CD4-positive, alpha-beta T cell treated with Interleukin-17A for 4 hours (primary cell): Measurements from ENCODE around the gene SART1.
A peak's percentile ranks its signal among the peaks of the same experiment; 100 is the strongest.

Source experiments
- DNase-seq: peaks from one replicate; pipeline ENCODE4 v3.0.0-alpha.2; 2020; ENCODE audit warnings: mixed read lengths

The SART1 gene

DNA sequence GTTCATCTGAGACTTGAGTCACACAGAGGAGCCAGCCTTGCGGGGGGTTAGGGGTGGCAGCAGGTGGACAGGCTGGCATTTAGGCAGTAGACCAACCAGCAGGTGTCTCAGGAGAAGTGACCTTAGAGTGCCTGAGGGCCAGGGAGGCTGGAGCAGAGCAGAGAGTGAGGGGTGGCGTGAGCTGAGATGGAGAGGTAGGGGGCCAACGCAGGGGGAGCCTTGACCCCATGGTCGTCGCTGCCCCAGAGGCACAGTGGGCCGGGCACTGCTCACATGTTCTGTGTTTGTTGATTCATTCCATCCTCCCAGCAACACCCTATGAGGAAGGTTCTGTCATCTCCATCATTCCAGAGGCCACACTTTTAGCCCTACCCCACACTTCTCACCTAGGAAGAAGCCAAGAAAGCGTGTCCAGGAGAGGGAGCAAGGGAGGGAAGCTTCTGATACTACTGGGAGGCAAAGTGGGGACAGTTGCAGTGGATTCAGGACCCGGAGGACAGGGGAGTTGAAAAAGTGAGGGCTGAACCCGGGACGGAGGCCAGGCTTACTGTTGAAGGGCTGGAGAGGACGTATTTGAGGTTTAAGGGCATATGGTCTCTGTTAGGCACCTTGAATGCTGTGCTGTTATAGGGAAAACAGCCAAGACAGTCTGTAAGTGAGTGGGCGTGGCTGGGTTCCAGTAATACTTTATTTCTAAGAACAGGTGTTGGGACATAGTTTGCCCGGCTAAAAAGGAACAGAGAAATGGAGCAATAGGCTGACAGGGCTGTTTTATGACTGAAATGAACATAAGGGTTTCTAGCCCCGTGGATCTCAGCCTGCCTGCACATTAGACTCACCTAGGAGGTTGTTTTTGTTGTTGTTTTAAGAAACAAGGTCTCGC lies 7.3 kb downstream of the SART1 start:
- no peak for DNase-seq

- DNase-seq: no peak
Measured at GRCh38 chr11:65972116-65972515, 10.6 kb downstream of the SART1 start.

GRCh38 chr11:65973439-65974110 lies 12.0 kb downstream of the SART1 start:
- no peak for DNase-seq

DNA sequence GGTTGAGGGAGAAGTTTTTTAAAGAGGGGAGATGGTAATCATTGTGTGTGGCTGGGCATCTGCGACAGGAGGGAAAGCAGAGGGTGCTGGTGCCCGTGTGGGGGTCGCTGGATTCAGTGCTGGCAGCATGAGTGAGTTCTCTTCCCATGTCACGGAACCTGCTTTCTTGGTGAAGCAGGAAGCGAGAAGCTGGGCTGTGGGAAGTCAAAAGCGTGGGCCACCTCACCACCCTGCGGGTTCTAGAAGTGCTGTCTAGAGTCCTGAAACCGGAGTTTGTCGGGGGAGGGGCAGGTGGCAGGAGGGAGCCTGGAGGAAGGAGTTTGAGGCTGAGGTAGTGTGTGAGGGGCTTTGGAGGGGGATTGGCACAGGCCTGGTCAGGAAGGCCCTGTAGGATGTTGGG lies 14.2 kb downstream of the SART1 start:
- no peak for DNase-seq

- DNase-seq: no peak
Measured at GRCh38 chr11:65976216-65977176, 15.0 kb downstream of the SART1 start.

GRCh38 chr11:65977621-65978390 lies 16.3 kb downstream of the SART1 start:
- no peak for DNase-seq

GRCh38 chr11:65978391-65979238 lies 17.1 kb downstream of the SART1 start:
- no peak for DNase-seq

GRCh38 chr11:65979261-65979759 lies 17.8 kb downstream of the SART1 start:
- DNase-seq: no peak

- no peak for DNase-seq
Measured at GRCh38 chr11:65981101-65981740, 19.7 kb downstream of the SART1 start.

DNA sequence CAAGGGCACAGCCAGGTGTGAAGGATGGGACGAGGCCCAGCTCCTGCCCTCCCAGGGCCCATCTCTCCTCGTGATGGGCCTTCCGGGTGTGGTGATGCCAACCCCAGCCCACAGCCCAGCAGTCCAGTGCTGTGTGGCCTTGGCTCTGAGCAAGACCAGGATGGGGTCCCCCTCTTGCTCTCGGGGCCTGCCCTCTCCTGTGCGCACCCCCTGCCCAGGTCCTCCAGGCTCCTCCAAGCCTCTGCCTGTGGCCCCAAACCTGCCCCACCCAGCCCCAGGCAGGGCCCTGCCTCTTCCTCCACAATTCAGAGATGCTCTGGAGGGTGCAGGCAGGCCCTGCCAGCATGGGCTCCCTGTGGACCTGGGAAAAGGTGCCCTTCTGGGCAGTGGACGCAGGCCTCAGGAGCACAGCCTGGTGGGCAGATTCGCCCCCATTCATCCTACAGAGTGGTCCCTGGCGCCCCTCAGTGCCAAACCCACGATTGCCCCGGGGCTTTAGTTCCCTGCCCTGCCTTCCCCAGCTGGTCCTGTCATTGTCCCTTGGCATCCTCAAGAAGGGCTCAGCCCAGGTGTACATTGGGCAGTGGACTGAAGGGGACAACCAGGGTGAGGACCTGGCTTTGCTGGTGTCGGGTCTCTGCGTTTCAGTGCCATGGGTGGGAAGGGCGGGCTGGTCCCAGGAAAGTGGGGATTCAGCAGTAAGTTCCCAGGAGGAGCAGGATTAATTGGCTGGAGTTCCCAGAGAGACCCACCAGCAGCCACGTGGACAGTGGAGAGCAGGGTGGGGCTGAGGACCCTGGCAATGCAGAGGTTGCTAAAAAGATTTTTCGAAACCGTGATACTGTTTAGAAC lies 20.7 kb downstream of the SART1 start:
- DNase-seq: no peak

DNA sequence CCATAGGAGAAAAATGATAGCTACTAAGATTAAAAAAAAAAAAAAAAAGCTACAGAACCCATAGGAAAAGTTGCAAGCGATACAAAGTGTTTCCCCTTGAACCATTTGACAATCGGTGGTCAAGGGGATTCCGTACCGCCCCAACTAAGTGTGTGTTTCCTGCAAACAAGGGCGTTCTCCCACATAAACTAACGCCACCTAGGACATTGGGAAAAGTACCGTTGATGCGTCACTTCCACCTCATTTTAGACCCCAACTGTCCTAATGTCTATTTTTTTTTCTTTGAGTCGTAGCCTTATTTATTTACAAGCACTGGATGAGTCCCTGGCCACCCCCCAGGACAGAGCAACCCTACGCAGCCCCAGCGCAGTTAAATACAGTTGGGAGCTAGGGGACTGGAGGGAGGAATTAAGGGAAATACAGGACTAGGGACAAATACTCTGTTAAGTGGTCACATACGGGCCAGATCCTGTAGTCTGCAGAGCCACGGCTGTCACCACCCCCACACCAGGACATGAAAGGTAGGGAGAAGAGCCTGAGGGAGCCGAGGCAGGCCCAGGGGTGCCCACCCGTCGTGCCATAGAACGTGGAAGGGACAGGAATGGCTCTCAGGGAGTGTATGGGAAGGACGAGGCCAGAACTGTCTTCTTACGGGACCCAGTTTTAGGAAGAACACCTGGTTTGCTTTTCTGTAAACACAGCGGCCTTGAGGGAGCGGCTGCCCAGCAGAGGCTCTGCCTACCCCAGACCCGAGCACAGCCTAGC lies 21.5 kb downstream of the SART1 start:
- DNase-seq: no peak

DNA sequence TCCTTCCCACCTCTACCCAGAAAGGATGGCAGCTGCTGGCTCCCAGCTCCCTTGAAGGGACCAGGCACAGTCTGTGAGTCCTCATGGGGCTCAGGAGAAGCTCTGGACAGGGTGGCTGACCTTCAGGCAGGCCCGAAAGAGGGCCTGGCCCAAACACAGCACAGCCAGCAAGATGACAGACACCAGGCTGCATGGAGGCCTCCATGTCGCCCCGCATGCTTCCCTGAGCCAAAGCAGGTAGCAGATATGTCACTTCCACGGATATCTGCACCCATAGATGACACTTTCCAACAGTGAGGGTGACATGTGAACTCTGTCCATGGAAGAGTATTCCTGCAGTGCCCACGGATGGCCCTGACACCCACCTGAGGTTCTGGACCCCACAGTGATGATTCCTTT lies 22.1 kb downstream of the SART1 start:
- no peak for DNase-seq

DNA sequence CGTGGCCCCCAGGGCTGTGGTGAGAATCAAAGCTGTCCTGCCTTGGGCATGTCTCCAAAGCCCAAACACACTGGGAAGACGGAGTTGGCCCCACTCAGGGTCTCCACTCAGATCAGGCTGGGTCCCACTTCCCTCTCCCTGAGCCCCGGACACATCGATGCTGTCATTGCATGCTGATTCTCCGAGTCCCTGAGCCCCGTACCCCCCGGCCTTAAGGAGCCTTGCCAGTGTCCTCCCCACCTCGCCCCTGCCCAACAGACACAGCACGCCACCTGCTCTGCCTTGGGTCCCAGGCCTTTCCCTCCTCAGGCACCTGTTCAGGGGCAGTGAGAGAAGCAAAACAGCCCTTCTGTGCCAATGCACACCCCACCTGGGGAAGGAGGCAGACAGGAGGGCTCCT lies 25.8 kb downstream of the SART1 start:
- no peak for DNase-seq

DNA sequence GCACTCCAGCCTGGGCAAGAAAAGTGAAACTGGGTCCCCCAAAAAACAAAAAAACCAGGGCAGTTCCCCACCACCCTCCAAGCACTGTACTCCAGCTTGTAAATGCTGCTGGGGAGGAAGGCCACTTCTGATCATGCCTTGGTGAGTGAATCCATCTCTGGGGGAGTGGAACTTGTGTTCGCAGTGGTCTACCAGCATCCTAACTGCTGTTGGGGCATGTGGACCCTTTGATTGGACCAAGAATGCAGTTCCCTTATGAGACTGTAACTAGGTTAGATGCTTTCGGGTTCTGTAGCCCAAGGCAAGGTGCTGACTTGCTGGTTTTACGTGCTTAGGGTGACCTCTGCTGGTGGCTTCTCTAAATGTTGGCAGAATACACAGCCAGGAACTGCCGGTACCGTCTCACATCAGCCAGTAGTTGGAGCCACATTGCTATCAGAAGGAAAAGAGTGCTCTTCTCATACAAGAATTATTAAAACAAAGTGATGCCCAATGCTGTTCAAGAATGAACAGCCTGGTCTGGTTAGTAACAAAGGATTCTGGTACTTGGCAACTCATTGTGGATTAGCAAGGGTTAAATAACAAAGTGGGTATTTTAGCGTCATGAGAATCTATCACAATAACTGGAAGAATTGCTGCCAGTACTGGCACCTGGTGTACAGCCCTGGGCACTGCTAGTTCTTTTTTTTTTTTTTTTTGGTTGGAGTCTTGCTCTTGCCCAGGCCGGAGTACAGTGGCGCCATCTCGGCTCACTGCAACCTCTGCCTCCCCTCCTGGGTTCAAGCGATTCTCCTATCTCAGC lies 27.5 kb downstream of the SART1 start:
- DNase-seq: peak; percentile 94

DNA sequence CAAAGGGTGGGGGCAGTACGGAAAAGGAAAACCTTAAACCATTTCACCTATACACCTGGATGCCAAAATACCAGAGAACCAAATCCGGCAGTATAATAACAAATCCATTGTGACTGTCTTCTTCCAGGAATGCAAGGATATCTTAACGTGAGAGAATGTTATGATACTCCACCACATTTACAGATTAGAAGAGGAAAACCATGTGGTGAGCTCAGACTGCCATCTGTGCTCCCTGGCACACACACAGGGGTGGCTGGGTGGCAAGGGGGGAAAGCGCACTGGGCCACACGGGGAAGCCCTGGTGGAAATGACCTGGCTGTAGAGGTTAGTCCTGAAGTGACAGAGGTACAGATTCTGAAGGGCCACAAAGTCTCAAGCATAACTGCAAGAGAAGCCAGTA lies 30.5 kb downstream of the SART1 start:
- no peak for DNase-seq

DNA sequence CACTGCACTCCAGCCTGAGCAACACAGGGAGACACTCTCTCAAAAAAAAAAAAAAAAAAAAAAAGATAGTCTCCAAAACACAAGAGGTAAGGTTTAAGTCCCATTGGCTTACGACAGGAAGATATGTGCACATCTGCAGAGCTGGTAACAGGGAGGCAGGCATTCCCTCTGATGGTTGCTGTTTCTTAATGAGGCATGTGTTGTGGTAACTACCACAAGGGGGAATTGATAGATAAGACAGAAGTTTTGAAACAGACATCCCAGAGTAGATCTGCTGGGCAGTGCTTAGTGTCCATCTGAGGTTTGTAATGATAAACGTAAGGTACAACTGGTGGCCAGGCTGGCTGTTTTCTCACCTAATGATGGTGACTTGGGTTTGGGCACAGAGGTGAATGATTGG lies 35.8 kb downstream of the SART1 start:
- no peak for DNase-seq

- DNase-seq: peak; percentile 90
Measured at GRCh38 chr11:66001942-66002647, 40.6 kb downstream of the SART1 start, which contains the start of the genes BANF1 and EIF1AD. BANF1 (plus strand) TSS chr11:66002503; CDS start chr11:66003251, 748 bp downstream. EIF1AD (minus strand) TSS chr11:66002157; CDS start chr11:66000389, 1,768 bp downstream.
